ENCODE measurements around the gene NR1D2. TPM values are rescaled to one million over a fixed set of nuclear protein-coding genes. Genes with fewer than 3 reads are reported as not detected.

NR1D2 gene
- total RNA-seq, 1 experiment from 2014 or later, result 66.0 TPM

GRCh38 chr3:23948761-23949160 lies 3.7 kb downstream of the NR1D2 start:
- BruUV-seq (replicated peaks), result no TSS peak
- H3K4me2 ChIP-seq, result peak overlapping the region; percentile 92

GRCh38 chr3:23949784-23950183 lies 4.7 kb downstream of the NR1D2 start:
- H4K20me1 ChIP-seq (ENCODE audit: insufficient read depth), result peaks cover 23% of the 10 kb centered on the region
- no peak overlapping the region for H3K27ac ChIP-seq
- H3K79me2 ChIP-seq (ENCODE audit: low read depth), result peaks cover 85% of the 10 kb centered on the region
- no peak overlapping the region for H2AFZ ChIP-seq
- H3K9me3 ChIP-seq (ENCODE audit: insufficient read depth, low read depth), result no peaks in the 10 kb centered on the region
- H3K4me1 ChIP-seq (replicated peaks; ENCODE audit: insufficient read depth), result peaks cover 24% of the 10 kb centered on the region
- H3K9me2 ChIP-seq (ENCODE audit: insufficient read depth), result no peaks in the 10 kb centered on the region
- intact Hi-C loops (cut with micrococcal nuclease; ENCODE audit: unreplicated experiment), result loop anchor here (10.0 kb wide), 1 partner anchor 935 kb away; no protein-coding TSS in a partner anchor
- ChIA-PET CTCF (interaction anchor here (0.6 kb wide), 1 partner anchor 545 kb away, joined by 3 read pairs; the partner anchor contains the start of gene THRB), POLR2A (ENCODE audit: unreplicated experiment) (no interaction called here)
- no peak overlapping the region for H3K4me3 ChIP-seq
- BruUV-seq (replicated peaks), result no TSS peak
- no peak for TF ChIP-seq EZH2 (IDR thresholded peaks at IDR 0.05; ENCODE audit: low read depth)
- TF ChIP-seq CTCF (conservative IDR thresholded peaks at IDR 0.05), result no peak
- H3K27me3 ChIP-seq (ENCODE audit: insufficient read depth, low read depth), result no peaks in the 10 kb centered on the region
- 0 out of 2 replicates have a peak overlapping the region, but pooled peaks have one; percentile 4 for H3K4me2 ChIP-seq
- DNase-seq, result no peak
- H3K36me3 ChIP-seq (ENCODE audit: low read depth), result peaks cover 17% of the 10 kb centered on the region
- H3F3A ChIP-seq (ENCODE audit: insufficient read depth, low read depth), result peaks cover 19% of the 10 kb centered on the region

More at GRCh38 chr3:23948761-23949160, 3.7 kb downstream of the NR1D2 start:
- H3F3A ChIP-seq (ENCODE audit: insufficient read depth, low read depth), result peaks cover 19% of the 10 kb centered on the region
- H3K4me3 ChIP-seq, result no peak overlapping the region
- ChIA-PET CTCF (no interaction called here), POLR2A (ENCODE audit: unreplicated experiment) (no interaction called here)
- peaks cover 13% of the 10 kb centered on the region for H3K36me3 ChIP-seq (ENCODE audit: low read depth)
- intact Hi-C loops (cut with micrococcal nuclease; ENCODE audit: unreplicated experiment), result loop anchor here (10.0 kb wide), 1 partner anchor 934 kb away; no protein-coding TSS in a partner anchor
- no peaks in the 10 kb centered on the region for H3K27me3 ChIP-seq (ENCODE audit: insufficient read depth, low read depth)
- H3K9me3 ChIP-seq (ENCODE audit: insufficient read depth, low read depth), result no peaks in the 10 kb centered on the region
- TF ChIP-seq CTCF (conservative IDR thresholded peaks at IDR 0.05) (no peak), EZH2 (IDR thresholded peaks at IDR 0.05; ENCODE audit: low read depth) (no peak)
- H3K79me2 ChIP-seq (ENCODE audit: low read depth), result peaks cover 75% of the 10 kb centered on the region
- no peaks in the 10 kb centered on the region for H3K9me2 ChIP-seq (ENCODE audit: insufficient read depth)
- peaks cover 23% of the 10 kb centered on the region for H4K20me1 ChIP-seq (ENCODE audit: insufficient read depth)
- H3K4me1 ChIP-seq (replicated peaks; ENCODE audit: insufficient read depth), result peaks cover 27% of the 10 kb centered on the region
- DNase-seq, result no peak
- H3K27ac ChIP-seq, result peak overlapping the region; percentile 94
- no peak overlapping the region for H2AFZ ChIP-seq

GRCh38 chr3:23950293-23950692 lies 5.2 kb downstream of the NR1D2 start:
- H3K9me2 ChIP-seq (ENCODE audit: insufficient read depth), result no peaks in the 10 kb centered on the region
- H3K4me1 ChIP-seq (replicated peaks; ENCODE audit: insufficient read depth), result peaks cover 24% of the 10 kb centered on the region
- DNase-seq, result no peak
- no peak overlapping the region for H2AFZ ChIP-seq
- peaks cover 19% of the 10 kb centered on the region for H3K36me3 ChIP-seq (ENCODE audit: low read depth)
- intact Hi-C loops (cut with micrococcal nuclease; ENCODE audit: unreplicated experiment), result no loop called here
- peaks cover 90% of the 10 kb centered on the region for H3K79me2 ChIP-seq (ENCODE audit: low read depth)
- peaks cover 23% of the 10 kb centered on the region for H4K20me1 ChIP-seq (ENCODE audit: insufficient read depth)
- no peaks in the 10 kb centered on the region for H3K27me3 ChIP-seq (ENCODE audit: insufficient read depth, low read depth)
- peaks cover 19% of the 10 kb centered on the region for H3F3A ChIP-seq (ENCODE audit: insufficient read depth, low read depth)
- no peak overlapping the region for H3K27ac ChIP-seq
- H3K9me3 ChIP-seq (ENCODE audit: insufficient read depth, low read depth), result no peaks in the 10 kb centered on the region
- 0 out of 2 replicates have a peak overlapping the region, but pooled peaks have one; percentile 4 for H3K4me2 ChIP-seq
- TF ChIP-seq CTCF (conservative IDR thresholded peaks at IDR 0.05) (no peak), EZH2 (IDR thresholded peaks at IDR 0.05; ENCODE audit: low read depth) (no peak)
- POLR2A ChIA-PET (ENCODE audit: unreplicated experiment), result interaction anchor here (0.6 kb wide), 1 partner anchor 437 kb away, joined by 5 read pairs; no protein-coding TSS in a partner anchor
- CTCF ChIA-PET, result no interaction called here
- no peak overlapping the region for H3K4me3 ChIP-seq
- no TSS peak for BruUV-seq (replicated peaks)
